ENCODE data around the gene GPR21. TPM values are rescaled to one million over a fixed set of nuclear protein-coding genes. Genes with fewer than 3 reads are reported as not detected.

The GPR21 gene
- total RNA-seq, 2 donors from 2014 or later = 6.4 TPM; not detected in 1

DNA sequence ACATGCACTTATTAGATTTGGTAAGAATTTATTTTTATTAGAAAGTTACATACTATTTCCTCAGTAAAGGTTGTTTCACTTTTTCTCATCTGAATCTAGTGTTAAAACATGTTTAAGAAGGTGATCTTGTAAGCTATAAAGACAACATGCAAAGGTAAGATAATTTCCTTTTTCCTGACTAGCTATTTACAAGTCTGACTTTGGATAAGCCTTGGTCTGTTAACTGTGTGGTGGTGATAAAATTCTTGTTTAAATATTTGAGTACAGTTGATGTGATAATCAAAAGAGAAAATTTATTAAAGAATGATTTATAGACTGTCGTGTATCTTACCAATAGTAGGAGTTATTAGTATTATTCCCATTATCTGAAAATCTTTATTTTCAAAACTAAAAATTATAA is 36.9 kb upstream of the GPR21 start:
- no peak for TF ChIP-seq CTCF (IDR thresholded peaks at IDR 0.05)
- Histone ChIP-seq H3K9me3 (no peaks in the 10 kb centered on the region), H3K4me1 (ENCODE audit: control insufficient read depth in 1 of 2, low read depth in 2 of 2) (peaks cover 2 to 18% of the 10 kb centered on the region in 2 donors), H3K4me3 (no peak overlapping the region), H3K36me3 (peaks cover 3% of the 10 kb centered on the region), H3K27ac (peak overlapping the region in 1 of 2 donors; percentile 60), H3K27me3 (replicated peaks; ENCODE audit: insufficient read depth) (no peaks in the 10 kb centered on the region)
- DNase-seq (ENCODE audit: low spot score) (no peak), ATAC-seq (ENCODE audit: insufficient number of reproducible peaks, low FRiP score, low read depth) (no peak)

DNA sequence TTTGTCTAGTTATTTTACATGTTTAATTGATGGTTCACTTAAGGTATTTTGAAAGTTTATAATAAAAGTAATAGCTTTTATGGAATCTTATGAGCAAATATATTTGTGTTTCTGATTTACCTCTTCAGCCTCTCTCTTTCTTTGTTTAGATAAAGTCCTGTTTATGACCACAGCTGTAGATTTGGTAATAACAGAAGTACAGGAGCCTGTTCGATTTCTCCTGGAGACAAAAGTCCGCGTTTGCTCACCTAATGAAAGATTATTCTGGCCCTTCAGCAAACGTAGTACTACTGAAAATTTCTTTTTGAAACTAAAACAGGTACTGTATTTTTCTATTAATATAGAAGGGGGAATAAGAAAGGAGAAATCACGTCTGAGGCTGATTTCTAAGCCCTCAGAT is 35.0 kb upstream of the GPR21 start:
- ATAC-seq (ENCODE audit: insufficient number of reproducible peaks, low FRiP score, low read depth) = no peak

DNA sequence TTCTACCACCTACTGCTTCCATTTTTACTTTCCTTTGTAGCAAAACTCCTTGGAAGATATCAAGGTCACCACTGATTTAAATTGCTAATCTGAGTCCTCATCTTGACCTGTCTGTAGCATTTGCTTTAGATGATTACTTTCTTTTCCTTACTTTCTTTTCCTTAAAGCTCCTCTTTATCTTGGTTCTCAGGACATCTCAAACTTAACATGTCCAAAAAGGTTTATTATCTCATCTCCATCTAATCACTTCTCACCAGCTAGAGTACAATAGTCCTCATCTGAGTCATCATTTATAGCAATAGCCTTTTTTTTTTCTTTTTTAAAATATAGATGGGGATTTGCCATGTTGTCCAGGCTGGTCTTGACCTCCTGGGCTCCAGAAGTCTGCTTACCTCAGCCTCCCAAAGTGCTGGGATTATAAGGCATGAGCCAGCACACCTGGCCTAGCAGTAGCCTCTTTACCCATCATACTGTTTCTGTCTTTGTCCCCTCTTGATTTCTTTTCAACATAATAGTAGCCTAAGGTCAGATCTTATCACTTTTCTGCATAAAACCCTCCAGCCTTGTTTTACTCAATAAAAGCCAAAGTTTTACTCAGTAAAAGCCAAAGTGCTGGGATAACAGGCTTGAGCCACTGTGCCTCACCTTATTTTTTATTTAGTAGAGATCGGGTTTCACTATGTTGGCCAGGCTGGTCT is 32.9 kb upstream of the GPR21 start:
- Histone ChIP-seq H3K9me3 (no peaks in the 10 kb centered on the region), H3K27ac (peak overlapping the region; percentile 20 to 57), H3K4me3 (no peak overlapping the region), H3K36me3 (no peaks in the 10 kb centered on the region), H3K27me3 (replicated peaks; ENCODE audit: insufficient read depth) (no peaks in the 10 kb centered on the region), H3K4me1 (ENCODE audit: control insufficient read depth in 1 of 2, low read depth in 2 of 2) (peaks cover 9 to 31% of the 10 kb centered on the region in 2 donors)
- ATAC-seq (ENCODE audit: insufficient number of reproducible peaks, low FRiP score, low read depth) (no peak), DNase-seq (ENCODE audit: low spot score) (no peak)
- no peak for TF ChIP-seq CTCF (IDR thresholded peaks at IDR 0.05)

More for the DNA sequence above, 35.0 kb upstream of the GPR21 start:
- Histone ChIP-seq H3K27me3 (replicated peaks; ENCODE audit: insufficient read depth) (no peaks in the 10 kb centered on the region), H3K9me3 (no peaks in the 10 kb centered on the region), H3K4me3 (no peak overlapping the region), H3K36me3 (peaks cover 3% of the 10 kb centered on the region), H3K4me1 (ENCODE audit: control insufficient read depth in 1 of 2, low read depth in 2 of 2) (peaks cover 0 to 22% of the 10 kb centered on the region in 2 donors), H3K27ac (peak overlapping the region in 1 of 2 donors; percentile 60)
- DNase-seq (ENCODE audit: low spot score) = no peak
- no peak for TF ChIP-seq CTCF (IDR thresholded peaks at IDR 0.05)

DNA sequence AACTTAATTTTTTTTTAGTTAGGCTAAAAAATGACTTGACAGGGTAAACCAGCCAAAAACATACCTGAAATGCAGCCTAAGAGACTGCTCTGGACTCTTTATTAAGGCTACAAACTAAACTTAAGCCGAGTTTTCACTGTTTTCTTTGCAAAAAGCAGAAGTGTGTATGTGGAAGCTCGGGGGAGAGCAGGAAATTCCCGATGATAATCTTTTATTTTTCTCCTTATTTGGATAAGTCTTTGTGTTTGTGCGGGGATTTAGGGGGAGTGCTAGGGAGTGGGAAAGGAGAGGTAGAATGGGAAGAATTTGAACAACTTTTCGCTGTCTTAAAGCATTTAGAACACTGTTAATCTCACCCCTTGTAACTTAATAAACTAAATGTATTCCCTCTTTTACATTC is 30.7 kb upstream of the GPR21 start:
- Histone ChIP-seq H3K4me1 (ENCODE audit: control insufficient read depth in 1 of 2, low read depth in 2 of 2) (peaks cover 12 to 22% of the 10 kb centered on the region in 2 donors), H3K9me3 (no peaks in the 10 kb centered on the region), H3K27ac (peak overlapping the region; percentile 72 to 78), H3K4me3 (peak overlapping the region; percentile 50), H3K36me3 (no peaks in the 10 kb centered on the region), H3K27me3 (replicated peaks; ENCODE audit: insufficient read depth) (no peaks in the 10 kb centered on the region)
- DNase-seq (ENCODE audit: low spot score) = no peak
- no peak for ATAC-seq (ENCODE audit: insufficient number of reproducible peaks, low FRiP score, low read depth)
- no peak for TF ChIP-seq CTCF (IDR thresholded peaks at IDR 0.05)

GRCh38 chr9:123003466-123003865 is 30.0 kb upstream of the GPR21 start:
- Histone ChIP-seq H3K27ac (peak overlapping the region; percentile 72 to 78), H3K4me3 (peak overlapping the region; percentile 50), H3K36me3 (no peaks in the 10 kb centered on the region), H3K9me3 (no peaks in the 10 kb centered on the region), H3K4me1 (ENCODE audit: control insufficient read depth in 1 of 2, low read depth in 2 of 2) (peaks cover 12 to 22% of the 10 kb centered on the region in 2 donors), H3K27me3 (replicated peaks; ENCODE audit: insufficient read depth) (no peaks in the 10 kb centered on the region)
- ATAC-seq (ENCODE audit: insufficient number of reproducible peaks, low FRiP score, low read depth) = no peak
- no peak for DNase-seq (ENCODE audit: low spot score)
- TF ChIP-seq CTCF (IDR thresholded peaks at IDR 0.05) = no peak
